HepG2 (cell line): Measurements from ENCODE around the gene CYP11A1. TPM values are rescaled to one million over a fixed set of nuclear protein-coding genes. Genes with fewer than 3 reads are reported as not detected.

Experiments used
- ATAC-seq: fragments of 200-7000 bp; cut with Tn5 transposase; 3 replicates; pipeline ENCODE4 v1.9.1; 2020; ENCODE audit warnings: mild to moderate bottlenecking, moderate library complexity
- BruUV-seq: library from RNA; stranded (reverse); fragments of 400-500 nt; replicated peaks from 2 replicates; lab custom pipeline; 2021; lab: Mats Ljungman, UMichigan
- CTCF ChIA-PET: fragments of 300-600 bp; formaldehyde crosslinking; extraction: SDS; loops from one replicate; lab custom pipeline; 2021; ENCODE audit warnings: low total read pairs, inconsistent platforms, low intra/inter-chr PET ratio; lab: Yijun Ruan, JAX
- POLR2A ChIA-PET: fragments of 350-600 bp; sonication (Branson Sonifier 250); formaldehyde crosslinking; loops from one replicate; lab custom pipeline; 2020; ENCODE audit warnings: antibody characterized with exemption, inconsistent platforms; lab: Yijun Ruan, JAX
- DNase-seq: peaks from one replicate; pipeline ENCODE4 v3.0.0-alpha.2; 2015; ENCODE audit warnings: low spot score
- FAIRE-seq: peaks from 3 replicates; lab custom pipeline; 2011; peaks lifted over from hg19 to GRCh38; lab: Jason Lieb, UNC
- H2AFZ ChIP-seq: one replicate; pipeline ENCODE4 v1.6.1; 2011; ENCODE audit warnings: low read length, inconsistent platforms
- H3K27ac ChIP-seq: fragments of 300-600 bp; 3 replicates; pipeline ENCODE4 v1.8.0; 2011; ENCODE audit warnings: mixed run types, mild to moderate bottlenecking, mixed read lengths, low read length, inconsistent platforms; ENCODE audit not compliant: insufficient read depth; ENCODE audit errors: extremely low read length
- H3K27me3 ChIP-seq, 2 experiments: fragments of 200-600 bp in 1 of 2; 2 replicates in 1 of 2; 3 replicates in 1 of 2; pipeline versions ENCODE4 v1.6.0 to v1.8.0; 2011; ENCODE audit warnings: low read length in 2 of 2, mild to moderate bottlenecking in 2 of 2, moderate library complexity in 2 of 2, inconsistent platforms in 1 of 2; ENCODE audit not compliant: insufficient read depth in 2 of 2, control insufficient read depth in 1 of 2
- H3K36me3 ChIP-seq, 2 experiments: fragments of 200-600 bp in 1 of 2; replicated peaks in 1 of 2; 2 replicates in 1 of 2; 3 replicates in 1 of 2; pipeline versions ENCODE4 v1.5.1 to v1.8.0; 2011; ENCODE audit warnings: low read length in 2 of 2, inconsistent platforms in 1 of 2; ENCODE audit not compliant: insufficient read depth in 2 of 2, control insufficient read depth in 1 of 2
- H3K4me1 ChIP-seq: 2 replicates; pipeline ENCODE4 v1.5.1; 2012; ENCODE audit warnings: low read length, inconsistent platforms; ENCODE audit not compliant: insufficient read depth
- H3K4me2 ChIP-seq: 2 replicates; pipeline ENCODE4 v1.6.0; 2011; ENCODE audit warnings: low read depth, low read length, inconsistent platforms
- H3K4me3 ChIP-seq, 3 experiments: fragments of 200-600 bp in 1 of 3; sonication (generic), shearing (Covaris generic) in 1 of 3; replicated peaks in 1 of 3; 2 replicates each; pipeline ENCODE4 v1.5.1; 2011 to 2016; ENCODE audit warnings: low read length in 3 of 3, inconsistent platforms in 2 of 3, low read depth in 2 of 3, mild to moderate bottlenecking in 2 of 3, control low read depth in 1 of 3, mixed read lengths in 1 of 3; ENCODE audit not compliant: insufficient read depth in 1 of 3
- H3K79me2 ChIP-seq: one replicate; pipeline ENCODE4 v1.6.1; 2011; ENCODE audit warnings: low read length, inconsistent platforms; ENCODE audit not compliant: insufficient read depth
- H3K9ac ChIP-seq: 2 replicates; pipeline ENCODE4 v1.6.0; 2011; ENCODE audit warnings: mild to moderate bottlenecking, low read depth, low read length, inconsistent platforms; ENCODE audit not compliant: insufficient read depth
- H3K9me3 ChIP-seq: 2 replicates; pipeline ENCODE4 v1.5.1; 2012; ENCODE audit warnings: mild to moderate bottlenecking, low read length
- H4K20me1 ChIP-seq: 2 replicates; pipeline ENCODE4 v1.6.0; 2011; ENCODE audit warnings: inconsistent platforms, mild to moderate bottlenecking, low read length, moderate library complexity; ENCODE audit not compliant: insufficient read depth
- ARID4A ChIP-seq: sonication (generic); formaldehyde crosslinking; IDR thresholded peaks from 2 replicates; pipeline ENCODE4 v1.5.0; 2020; ENCODE audit warnings: mild to moderate bottlenecking, missing genetic modification reagents, borderline replicate concordance
- CENPBD1 ChIP-seq: sonication (generic); formaldehyde crosslinking; IDR thresholded peaks from 2 replicates; pipeline ENCODE4 v1.8.0; 2022; ENCODE audit warnings: missing genetic modification reagents, low read depth, mild to moderate bottlenecking, borderline replicate concordance
- GABPA ChIP-seq, 2 experiments: IDR thresholded peaks; 2 replicates each; pipeline ENCODE4 v1.6.1; 2011 to 2016; ENCODE audit warnings: low read depth in 2 of 2, low read length in 1 of 2, missing biosample characterization in 1 of 2, missing genetic modification characterization in 1 of 2
- MBNL3 ChIP-seq: fragments of 250-450 bp; sonication (Bioruptor Pico); conservative IDR thresholded peaks from 2 replicates; pipeline ENCODE4 v1.8.0; 2022; ENCODE audit warnings: mild to moderate bottlenecking, inconsistent platforms
- NR2F6 ChIP-seq, 2 experiments: IDR thresholded peaks; 2 replicates each; pipeline ENCODE4 v1.6.1; 2016; ENCODE audit warnings: antibody characterized with exemption in 1 of 2, mild to moderate bottlenecking in 1 of 2
- NR3C1 ChIP-seq: sonication (generic); formaldehyde crosslinking; IDR thresholded peaks from 2 replicates; pipeline ENCODE4 v1.4.0; 2020; ENCODE audit warnings: missing genetic modification reagents
- NRL ChIP-seq: sonication (generic); formaldehyde crosslinking; IDR thresholded peaks from 2 replicates; pipeline ENCODE4 v1.5.0; 2020; ENCODE audit warnings: missing genetic modification reagents, mild to moderate bottlenecking, moderate library complexity, borderline replicate concordance
- SYNCRIP ChIP-seq: fragments of 200-400 bp; formaldehyde crosslinking; IDR thresholded peaks from 2 replicates; pipeline ENCODE4 v1.6.1; 2018; ENCODE audit warnings: mild to moderate bottlenecking, low read depth, low read length; ENCODE audit not compliant: insufficient read depth
- ZNF367 ChIP-seq: sonication (generic); formaldehyde crosslinking; IDR thresholded peaks from 2 replicates; pipeline ENCODE4 v1.4.0; 2020; ENCODE audit warnings: missing genetic modification reagents, borderline replicate concordance
- WGBS: methylation state at CpG from one replicate; pipeline ENCODE4 v1.1.6; 2017; ENCODE audit warnings: low lambda C conversion rate; 5-methylcytosine and 5-hydroxymethylcytosine counted together
- in situ Hi-C: cut with HindIII; loops from 2 replicates; pipeline ENCODE4 v1.10.0; 2017; ENCODE audit warnings: low pct_unique_long_range_greater_than_20kb; ENCODE audit not compliant: extremely low pct_ligation_motif_present
- intact Hi-C: fragments of 100-400 bp; cut with micrococcal nuclease; formaldehyde crosslinking; loops from one replicate; pipeline ENCODE4 v1.10.0; 2022; ENCODE audit not compliant: unreplicated experiment
- polyA plus RNA-seq, 8 experiments: library from polyadenylated mRNA; depleted of rRNA in 3 of 8; stranded (reverse) in 7 of 8; unstranded in 1 of 8; fragments of >200 nt; fragmentation: Illumina TruSeq in 4 of 8; extraction: Trizol in 4 of 8; gene quantifications; 2 replicates each; pipeline versions ENCODE4 v1.2.1 to v1.2.3, GENCODE V29; 2011 to 2016; ENCODE audit warnings: low read depth in 4 of 8, missing spikeins in 1 of 8, mixed read lengths in 1 of 8; ENCODE audit not compliant: insufficient read depth in 1 of 8
- total RNA-seq, 5 experiments: library from RNA; depleted of rRNA; stranded (reverse); fragments of >200 nt; fragmentation: Illumina TruSeq; extraction: Trizol; gene quantifications; 2 replicates each; pipeline ENCODE4 v1.2.3, GENCODE V29; 2016; ENCODE audit warnings: low read depth in 1 of 5
- TF ChIP-seq, protein P1 (sequence below): sonication (generic); formaldehyde crosslinking; conservative IDR thresholded peaks from 2 replicates; pipeline ENCODE4 v1.5.0; 2020; ENCODE audit warnings: missing genetic modification reagents

Gene CYP11A1
- total and polyA plus RNA-seq, 2 of the 13 experiments (the other 11 are each of a cell fraction or from before 2014, with no cell fraction given) = 0.66 to 0.92 TPM

DNA sequence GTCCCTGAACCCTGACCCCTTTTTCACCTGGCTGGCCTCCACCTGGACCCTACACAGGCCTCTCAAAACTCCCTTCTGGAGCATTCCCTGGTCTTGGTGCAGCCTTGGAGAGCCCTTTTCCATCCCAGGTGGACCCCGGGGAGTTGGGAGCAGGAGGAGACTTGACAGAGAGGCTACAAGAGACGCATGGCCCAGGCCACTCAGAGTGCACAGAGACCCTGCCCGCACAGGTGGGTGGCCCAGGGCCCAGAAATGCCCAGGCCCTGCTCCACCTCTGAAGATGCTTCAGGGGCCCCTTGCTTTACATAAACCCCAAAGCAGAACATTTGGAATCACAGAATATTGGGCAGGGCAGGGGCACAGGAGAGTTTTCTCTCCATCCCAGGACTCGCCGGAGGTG is 34.4 kb downstream of the CYP11A1 start:
- Histone ChIP-seq H2AFZ (no peak overlapping the region), H3K9ac (no peak overlapping the region), H3K27ac (no peak overlapping the region), H3K36me3 (no peaks in the 10 kb centered on the region), H3K4me1 (no peaks in the 10 kb centered on the region), H3K27me3 (peaks cover 4 to 63% of the 10 kb centered on the region in 2 experiments; a peak in 4 of 5 replicates), H3K4me3 (no peak overlapping the region), H3K79me2 (no peaks in the 10 kb centered on the region), H4K20me1 (no peaks in the 10 kb centered on the region)
- in situ Hi-C loops = no loop called here
- intact Hi-C loops = no loop called here
- CTCF ChIA-PET = no interaction called here
- BruUV-seq = no TSS peak
- WGBS = 57% methylated on average over 2 of the region's 5 CpGs
- POLR2A ChIA-PET = no interaction called here
- ATAC-seq = no peak
- TF ChIP-seq MBNL3 (CRISPR knock-in tag) (no peak), CENPBD1 (CRISPR knock-in tag) (no peak)
- TF ChIP-seq, all 625 proteins: peak for 0
- Histone ChIP-seq H3K4me2 (no peak overlapping the region), H3K9me3 (no peaks in the 10 kb centered on the region)
- no peak for DNase-seq
- no peak for FAIRE-seq

DNA sequence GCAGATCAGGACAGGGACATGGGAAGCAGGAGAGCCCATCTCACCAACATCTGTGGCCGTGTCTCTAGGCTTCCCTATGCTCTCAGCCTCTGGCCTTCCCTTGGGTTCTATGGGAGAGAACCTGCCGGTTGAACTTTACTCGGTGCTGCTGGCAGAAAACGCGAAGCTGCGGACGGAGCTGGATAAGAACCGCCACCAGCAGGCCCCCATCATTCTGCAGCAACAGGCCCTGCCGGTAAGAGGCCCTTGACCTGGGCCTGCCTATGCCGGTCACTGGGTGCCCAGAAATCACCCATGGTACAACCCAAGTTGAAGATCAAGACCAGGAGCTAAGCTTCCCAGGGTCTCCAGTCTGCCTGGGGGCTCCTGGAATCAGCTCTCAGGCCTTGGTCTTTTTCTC is 34.8 kb downstream of the CYP11A1 start:
- Histone ChIP-seq H3K27ac (no peak overlapping the region), H3K4me1 (no peaks in the 10 kb centered on the region), H2AFZ (no peak overlapping the region), H3K9me3 (no peaks in the 10 kb centered on the region), H3K9ac (no peak overlapping the region), H3K36me3 (no peaks in the 10 kb centered on the region), H3K79me2 (no peaks in the 10 kb centered on the region), H4K20me1 (no peaks in the 10 kb centered on the region), H3K27me3 (peaks cover 2 to 59% of the 10 kb centered on the region in 2 experiments; a peak in 4 of 5 replicates), H3K4me2 (no peak overlapping the region), H3K4me3 (no peak overlapping the region)
- BruUV-seq = no TSS peak
- no peak for DNase-seq
- ChIA-PET POLR2A (no interaction called here), CTCF (no interaction called here)
- ATAC-seq = no peak
- in situ Hi-C loops = no loop called here
- 20% methylated on average over 7 of the region's 10 CpGs for WGBS
- no peak for FAIRE-seq
- intact Hi-C loops = no loop called here
- no peak for TF ChIP-seq NRL (CRISPR knock-in tag)
- TF ChIP-seq, protein P1, sequence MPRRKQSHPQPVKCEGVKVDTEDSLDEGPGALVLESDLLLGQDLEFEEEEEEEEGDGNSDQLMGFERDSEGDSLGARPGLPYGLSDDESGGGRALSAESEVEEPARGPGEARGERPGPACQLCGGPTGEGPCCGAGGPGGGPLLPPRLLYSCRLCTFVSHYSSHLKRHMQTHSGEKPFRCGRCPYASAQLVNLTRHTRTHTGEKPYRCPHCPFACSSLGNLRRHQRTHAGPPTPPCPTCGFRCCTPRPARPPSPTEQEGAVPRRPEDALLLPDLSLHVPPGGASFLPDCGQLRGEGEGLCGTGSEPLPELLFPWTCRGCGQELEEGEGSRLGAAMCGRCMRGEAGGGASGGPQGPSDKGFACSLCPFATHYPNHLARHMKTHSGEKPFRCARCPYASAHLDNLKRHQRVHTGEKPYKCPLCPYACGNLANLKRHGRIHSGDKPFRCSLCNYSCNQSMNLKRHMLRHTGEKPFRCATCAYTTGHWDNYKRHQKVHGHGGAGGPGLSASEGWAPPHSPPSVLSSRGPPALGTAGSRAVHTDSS = no peak
- TF ChIP-seq SYNCRIP = no peak
- TF ChIP-seq GABPA (IDR thresholded peaks at IDR 0.05; ENCODE audit: low read depth, low read length) = no peak
- TF ChIP-seq GABPA (CRISPR knock-in tag; IDR thresholded peaks at IDR 0.05; ENCODE audit: low read depth) = no peak
- no peak for TF ChIP-seq NR2F6 (IDR thresholded peaks at IDR 0.05)
- no peak for TF ChIP-seq NR2F6 (CRISPR knock-in tag; IDR thresholded peaks at IDR 0.05)
- TF ChIP-seq NR3C1 (CRISPR knock-in tag) = no peak
- TF ChIP-seq MBNL3 (CRISPR knock-in tag) = no peak
- TF ChIP-seq ZNF367 = no peak
- TF ChIP-seq ARID4A (CRISPR knock-in tag) = no peak
